Epidermal melanocyte (primary cell): Measurements from ENCODE around the gene RNASE2.
A peak's percentile ranks its signal among the peaks of the same experiment; 100 is the strongest.
"Not testable (repeated sequence)": the region's sequence is repeated elsewhere in the genome, so short reads cannot be mapped to it uniquely, and the experiment has no call there.

Experiments
- DNase-seq: peaks from one replicate; pipeline ENCODE4 v3.0.0; 2011; ENCODE audit warnings: low spot score; ENCODE audit not compliant: insufficient read length

RNASE2 gene

DNA sequence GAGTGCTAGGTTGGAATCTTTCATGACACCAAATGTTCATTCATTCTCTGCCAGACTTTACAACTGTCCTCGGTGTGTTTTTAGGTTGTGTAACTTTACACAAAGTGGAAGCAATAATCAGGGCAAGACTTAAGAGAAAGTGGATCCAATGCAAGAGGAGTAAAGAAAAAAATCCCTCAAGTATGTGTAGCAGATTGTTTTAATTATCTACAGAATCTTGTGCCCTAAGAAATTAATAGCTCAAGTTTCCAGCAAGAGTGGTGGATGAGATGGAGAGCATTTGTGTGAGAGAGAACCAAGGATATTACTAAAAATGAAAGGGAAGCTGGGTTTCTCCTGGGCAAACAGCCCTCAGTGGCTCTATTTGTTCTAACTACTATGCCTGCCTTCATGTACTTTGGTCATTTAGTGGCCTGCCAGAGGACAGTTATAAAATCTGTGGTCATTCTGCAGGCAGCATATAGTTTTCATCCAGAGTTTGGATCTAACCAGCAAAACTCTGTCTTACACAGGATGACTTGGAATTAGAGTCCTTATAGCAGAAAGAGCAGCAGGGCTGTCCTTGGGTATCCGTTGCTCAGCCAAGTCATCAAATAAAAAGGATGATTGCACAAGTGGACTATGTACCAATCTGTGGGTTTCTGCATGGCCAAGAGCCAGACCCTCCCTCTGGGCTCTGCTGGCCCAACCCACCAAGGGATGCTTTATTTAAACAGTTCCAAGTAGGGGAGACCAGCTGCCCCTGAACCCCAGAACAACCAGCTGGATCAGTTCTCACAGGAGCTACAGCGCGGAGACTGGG lies at the start of gene RNASE2:
RNASE2 (plus strand) TSS at position 752 of the 802 bp plus-strand sequence. CDS start 285 bp downstream, outside the sequence.
- DNase-seq: not testable (repeated sequence)

DNA sequence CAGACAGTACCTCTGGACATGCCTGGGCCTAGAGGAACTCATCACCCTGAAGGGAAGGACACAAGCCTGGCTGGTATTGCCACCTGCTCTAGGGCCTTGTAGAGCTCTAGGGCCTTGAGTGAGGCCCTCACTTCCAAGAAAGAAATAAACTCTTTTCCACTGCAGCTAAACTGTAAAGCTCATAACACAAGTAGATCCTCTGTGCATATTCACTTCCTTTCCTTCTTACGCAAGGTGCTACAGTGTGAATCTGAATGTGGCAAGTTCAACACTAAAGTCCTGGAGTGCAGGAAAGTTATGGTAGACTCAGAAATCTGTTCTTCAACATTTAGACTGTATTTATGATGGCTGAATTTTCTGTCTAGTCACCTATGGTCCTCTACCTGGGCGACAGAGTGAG lies 49.6 kb upstream of the RNASE2 start:
- no peak for DNase-seq

DNA sequence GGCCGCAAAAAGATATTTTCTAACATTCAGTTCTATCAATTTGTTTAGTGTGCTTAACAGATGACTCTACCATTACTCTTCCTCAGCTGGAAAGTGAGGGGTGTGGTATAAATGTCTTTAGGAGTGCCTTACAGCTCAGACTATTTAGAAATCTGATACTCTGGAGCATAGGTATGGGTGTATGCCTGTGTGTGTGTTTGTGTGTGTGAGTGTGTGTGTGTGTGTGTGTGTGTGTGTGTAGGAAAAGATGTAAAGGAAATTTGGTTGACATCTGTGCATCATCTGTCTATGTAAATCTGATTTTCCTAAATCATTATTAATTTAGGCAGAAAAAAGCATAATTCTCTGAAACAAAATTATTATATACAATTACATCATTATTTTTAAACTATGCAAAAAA lies 48.1 kb upstream of the RNASE2 start:
- no peak for DNase-seq

DNA sequence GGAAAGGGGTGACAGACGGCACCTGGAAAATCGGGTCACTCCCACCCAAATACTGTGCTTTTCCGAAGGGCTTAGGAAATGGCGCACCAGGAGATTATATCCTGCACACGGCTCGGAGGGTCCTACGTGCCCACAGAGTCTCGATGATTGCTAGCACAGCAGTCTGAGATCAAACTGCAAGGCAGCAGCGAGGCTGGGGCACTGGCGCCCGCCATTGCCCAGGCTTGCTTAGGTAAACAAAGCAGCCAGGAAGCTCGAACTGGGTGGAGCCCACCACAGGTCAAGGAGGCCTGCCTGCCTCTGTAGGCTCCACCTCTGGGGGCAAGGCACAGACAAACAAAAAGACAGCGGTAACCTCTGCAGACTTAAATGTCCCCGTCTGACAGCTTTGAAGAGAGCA lies 44.5 kb upstream of the RNASE2 start:
- DNase-seq: not testable (repeated sequence)

DNA sequence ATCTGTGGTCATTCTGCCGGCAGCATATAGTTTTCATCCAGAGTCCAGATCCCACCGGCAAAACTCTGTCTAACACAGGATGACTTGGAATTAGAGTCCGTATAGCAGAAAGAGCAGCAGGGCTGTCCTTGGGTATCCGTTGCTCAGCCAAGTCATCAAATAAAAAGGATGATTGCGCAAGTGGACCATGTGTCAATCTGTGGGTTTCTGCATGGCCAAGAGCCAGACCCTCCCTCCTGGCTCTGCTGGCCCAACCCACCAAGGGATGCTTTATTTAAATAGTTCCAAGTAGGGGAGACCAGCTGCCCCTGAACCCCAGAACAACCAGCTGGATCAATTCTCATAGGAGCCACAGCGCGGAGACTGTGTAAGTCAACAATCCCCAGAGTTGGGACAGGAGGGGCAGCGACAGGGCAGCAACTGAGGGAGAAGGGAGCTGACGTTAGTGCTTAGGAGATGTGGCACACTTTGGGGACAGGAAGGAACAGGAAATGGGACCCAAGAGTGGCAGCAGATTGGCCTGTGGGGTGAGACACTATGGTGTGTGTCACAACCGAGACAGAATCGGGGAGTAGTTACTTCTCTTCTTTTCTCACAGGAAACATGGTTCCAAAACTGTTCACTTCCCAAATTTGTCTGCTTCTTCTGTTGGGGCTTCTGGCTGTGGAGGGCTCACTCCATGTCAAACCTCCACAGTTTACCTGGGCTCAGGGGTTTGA lies 36.1 kb upstream of the RNASE2 start:
- not testable (repeated sequence) for DNase-seq

DNA sequence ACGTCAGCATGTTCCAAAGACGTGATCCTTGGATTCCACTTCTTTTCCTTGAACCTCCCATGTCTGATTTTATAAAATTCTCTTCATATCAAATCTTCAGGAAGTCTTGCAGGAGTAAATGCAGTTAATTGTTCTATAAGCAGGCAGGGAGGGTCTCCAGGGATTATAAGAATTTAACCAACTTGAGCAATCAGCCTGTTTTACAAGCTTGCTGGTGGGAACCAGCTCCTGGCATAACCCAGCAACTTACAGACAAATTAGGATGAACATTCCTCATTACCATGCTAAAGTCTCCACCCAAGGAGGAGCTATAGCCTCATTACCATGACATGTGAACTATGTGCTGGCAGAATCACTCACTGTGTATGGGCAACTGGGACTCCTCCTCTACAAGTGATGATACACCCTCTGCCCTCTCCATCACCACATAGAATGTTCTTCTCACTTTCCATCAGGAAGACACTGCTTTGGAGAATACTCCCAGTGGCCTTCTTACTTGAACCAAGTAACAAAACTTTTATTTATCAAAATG lies 31.5 kb upstream of the RNASE2 start:
- DNase-seq: not testable (repeated sequence)

DNA sequence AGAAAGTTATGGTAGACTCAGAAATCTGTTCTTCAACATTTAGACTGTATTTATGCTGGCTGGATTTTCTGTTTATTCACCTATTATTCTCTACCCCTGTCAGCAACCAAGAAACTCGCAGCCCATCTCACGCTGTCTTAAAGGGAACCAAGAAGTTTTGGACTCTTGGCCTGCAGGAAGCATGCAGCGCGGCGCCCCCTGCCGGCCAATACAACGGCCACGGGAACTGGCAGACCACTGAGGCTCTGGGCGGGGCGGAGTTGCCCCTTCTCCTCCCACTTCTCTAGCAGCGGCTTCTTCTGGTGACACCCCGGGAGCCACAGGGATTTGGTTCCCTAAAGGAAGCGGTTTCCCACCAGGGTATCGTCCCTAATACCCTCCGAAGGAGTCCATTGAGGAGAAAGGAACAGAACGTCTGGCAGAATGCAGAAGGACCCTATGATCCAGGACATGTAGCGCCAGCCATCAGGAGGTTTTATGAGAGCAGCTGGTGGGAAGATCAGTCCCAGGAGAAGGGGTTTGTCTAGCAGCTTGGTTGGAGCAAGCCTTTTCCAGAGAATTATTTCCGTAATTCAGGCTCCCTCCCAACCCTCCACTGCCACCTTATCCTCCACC lies 21.0 kb upstream of the RNASE2 start:
- no peak for DNase-seq

DNA sequence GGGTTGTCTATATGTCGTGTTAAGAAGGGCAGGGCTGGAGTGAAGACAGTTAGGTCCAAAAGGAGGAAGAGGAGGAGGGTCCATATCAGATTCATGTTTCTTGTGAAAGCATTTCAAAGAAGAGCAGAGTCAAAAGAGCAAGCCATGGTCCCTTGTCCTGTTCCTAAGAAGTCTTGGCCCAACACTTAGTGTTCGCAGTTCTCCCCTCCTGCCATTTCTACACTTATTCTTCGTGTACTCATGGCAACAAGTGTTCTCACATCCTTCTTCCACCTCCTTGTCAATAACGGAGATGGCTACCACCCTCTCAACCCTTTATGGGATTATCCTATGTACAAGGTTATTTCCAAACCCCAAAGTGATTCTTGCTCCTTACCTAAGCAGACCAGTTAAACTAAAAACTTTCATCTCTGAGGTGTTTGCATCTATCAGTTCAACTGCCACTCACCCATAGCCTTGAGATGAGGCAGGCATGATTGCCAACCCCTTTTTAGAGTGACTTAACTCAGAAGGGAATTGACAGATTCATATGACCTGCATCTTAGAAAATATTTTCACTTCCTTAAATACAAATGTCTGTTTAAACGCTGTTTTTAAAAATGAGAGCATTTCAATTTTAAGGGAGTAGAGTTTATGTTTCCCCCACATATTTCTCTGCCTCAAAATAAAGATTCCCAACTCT lies 19.8 kb upstream of the RNASE2 start:
- DNase-seq: no peak

DNA sequence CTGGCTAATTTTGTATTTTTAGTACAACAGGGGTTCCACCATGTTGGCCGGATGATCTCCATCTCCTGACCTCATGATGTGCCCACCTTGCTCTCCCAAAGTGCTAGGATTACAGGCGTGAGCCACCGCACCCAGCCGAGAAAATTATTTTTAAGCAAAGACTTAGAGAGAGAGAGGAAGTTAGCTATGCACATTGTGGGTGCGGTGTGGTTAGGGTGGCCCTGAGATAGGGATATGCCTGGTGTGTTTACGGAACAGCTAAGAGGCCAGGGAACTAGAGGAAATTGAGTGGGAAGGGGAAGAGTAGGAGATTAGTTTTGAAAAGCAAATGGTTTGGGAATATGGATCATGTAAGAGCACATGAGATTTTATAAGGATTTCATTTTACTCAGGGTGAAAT lies 10.1 kb upstream of the RNASE2 start:
- not testable (repeated sequence) for DNase-seq

DNA sequence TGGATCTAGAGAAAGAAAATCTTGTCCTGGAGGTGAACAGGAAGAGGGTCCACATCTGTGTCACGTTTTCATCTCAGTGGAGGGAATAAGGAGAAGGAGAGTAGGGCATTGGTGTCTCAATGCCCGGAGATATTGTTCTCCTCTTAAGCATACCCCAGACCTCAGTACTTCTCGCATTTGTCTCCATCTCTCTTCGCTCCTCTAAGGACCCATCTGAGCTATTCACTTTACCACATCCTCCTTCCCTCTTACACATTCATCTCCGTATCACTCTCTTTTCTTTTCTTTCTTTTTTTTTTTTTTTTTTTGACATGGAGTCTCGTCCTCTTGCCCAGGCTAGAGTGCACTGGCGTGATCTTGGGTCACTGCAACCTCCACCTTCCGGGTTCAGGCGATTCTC lies 8.6 kb upstream of the RNASE2 start:
- DNase-seq: not testable (repeated sequence)

DNA sequence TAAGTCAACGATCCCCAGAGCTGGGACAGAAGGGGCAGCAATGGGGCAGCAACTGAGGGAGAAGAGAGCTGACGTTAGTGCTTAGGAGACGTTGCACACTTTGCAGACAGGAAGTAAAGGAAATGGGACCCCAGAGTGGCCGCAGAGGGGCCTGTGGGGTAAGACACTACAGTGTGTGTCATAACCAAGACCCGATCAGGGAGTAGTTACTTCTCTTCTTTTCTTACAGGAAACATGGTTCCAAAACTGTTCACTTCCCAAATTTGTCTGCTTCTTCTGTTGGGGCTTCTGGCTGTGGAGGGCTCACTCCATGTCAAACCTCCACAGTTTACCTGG lies 219 bp downstream of the RNASE2 start:
- not testable (repeated sequence) for DNase-seq

DNA sequence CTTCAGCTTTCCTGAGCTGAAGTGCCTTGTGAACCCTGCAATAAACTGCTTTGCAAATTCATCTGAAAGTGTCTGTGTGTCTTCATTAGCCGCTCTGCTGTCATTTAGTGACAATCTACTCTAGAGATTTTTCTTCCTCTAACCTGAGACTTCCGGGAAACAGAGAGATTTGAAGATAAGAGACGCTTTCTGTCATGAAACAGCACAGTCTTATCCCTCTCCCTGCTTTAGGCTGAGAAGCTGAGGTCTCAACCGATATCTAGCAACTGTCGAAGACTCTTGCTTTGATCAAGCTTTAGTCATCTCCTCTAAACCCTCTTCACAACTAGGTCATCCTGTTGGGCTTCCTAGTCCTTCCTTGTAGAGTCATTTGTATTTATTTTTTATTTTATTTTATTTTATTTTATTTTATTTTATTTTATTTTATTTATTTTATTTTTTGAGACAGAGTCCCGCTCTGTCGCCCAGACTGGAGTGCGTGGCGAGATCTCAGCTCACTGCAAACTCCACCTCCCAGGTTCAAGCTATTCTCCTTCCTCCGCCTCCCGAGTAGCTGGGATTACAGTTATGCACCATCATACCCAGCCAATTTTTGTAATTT lies 1.2 kb downstream of the RNASE2 start:
- DNase-seq: no peak

DNA sequence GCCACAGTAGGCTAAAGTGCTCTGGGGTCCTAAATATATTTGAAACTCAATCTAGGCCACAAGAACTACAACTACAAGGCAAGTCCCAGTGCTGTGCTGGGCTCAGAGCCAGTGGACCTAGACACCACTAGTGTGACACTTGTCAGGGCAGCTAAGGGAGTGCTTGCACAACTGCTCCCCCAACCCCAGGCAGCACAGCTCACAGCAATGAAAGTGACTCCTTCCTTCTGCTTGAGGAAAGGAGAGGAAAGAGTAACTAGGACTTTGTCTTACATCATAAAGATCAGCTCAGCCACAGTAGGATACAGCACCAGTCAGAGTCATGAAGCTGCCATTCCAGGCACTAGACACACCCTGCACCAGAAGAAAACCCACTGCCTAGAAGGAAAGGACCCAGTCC lies 3.7 kb downstream of the RNASE2 start:
- not testable (repeated sequence) for DNase-seq

DNA sequence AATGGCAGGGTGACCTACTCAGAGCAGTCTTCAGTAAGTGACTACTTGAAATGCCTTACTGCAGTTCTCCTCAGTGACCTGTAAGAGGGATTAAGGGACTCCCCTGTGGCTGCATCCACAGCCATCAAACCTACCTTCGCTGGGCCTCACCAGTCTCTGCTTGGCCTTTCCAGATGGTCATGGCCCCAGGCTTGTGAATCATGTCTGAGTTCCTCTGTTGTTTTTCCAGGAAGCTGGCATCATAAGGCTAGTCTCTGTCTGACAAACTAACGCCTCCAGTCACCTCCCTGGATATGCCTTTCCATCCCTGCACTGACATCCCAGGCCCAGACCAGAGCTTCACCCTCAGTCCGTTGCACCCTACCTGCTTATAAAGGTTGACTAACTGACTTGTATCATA lies 14.0 kb downstream of the RNASE2 start:
- no peak for DNase-seq

DNA sequence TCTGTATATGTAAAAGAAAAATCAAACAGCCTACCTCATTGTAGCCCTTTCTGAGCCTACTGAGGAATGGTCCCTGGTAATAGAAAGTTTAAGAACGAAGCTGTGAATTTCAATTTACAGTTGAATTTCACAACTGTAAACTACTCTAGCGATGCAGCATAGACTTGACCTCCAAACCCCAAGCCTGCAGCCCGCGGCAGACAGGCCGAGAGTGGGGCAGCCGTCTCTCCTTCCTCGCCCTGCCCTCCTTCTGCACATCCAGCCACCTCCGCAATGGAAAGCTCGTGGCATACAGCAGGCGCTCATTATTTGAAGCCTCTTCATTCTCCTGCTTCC lies 15.3 kb downstream of the RNASE2 start:
- DNase-seq: no peak

DNA sequence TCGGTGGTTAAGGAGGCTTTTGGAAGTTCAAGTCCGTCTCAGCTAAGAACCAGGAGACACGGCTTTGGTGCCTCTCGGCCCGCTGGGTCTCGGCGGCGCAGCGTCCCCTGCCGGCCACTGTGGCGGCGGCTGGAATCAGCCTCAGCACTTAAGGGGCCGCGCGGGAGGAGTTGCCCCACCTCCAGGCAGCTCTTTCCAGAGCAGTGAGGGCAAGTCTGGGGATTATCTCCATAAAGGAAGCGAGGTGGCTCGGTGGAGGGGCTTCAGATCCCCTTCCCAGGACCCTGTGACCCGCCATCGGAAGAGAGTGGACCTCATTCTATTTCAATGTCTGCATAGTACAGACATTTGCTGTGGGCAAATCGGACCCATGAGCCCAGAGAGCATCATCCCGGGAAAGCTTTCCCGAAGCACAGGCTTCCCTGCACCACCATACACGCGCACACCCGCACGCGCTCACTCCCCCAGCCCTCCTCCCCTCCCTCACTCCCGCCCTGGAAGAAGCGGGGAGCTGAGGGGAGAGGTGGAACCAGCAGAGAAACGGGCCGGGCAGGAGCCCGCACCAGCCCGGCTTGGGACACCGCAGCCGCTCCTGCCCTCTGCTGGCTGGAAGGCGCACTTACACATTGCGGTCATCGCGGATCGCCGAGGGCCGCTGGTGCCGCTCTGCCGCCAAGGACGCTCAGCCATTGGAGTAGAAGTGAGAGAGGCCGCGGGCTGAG lies 15.9 kb downstream of the RNASE2 start:
- peak; percentile 65 for DNase-seq

DNA sequence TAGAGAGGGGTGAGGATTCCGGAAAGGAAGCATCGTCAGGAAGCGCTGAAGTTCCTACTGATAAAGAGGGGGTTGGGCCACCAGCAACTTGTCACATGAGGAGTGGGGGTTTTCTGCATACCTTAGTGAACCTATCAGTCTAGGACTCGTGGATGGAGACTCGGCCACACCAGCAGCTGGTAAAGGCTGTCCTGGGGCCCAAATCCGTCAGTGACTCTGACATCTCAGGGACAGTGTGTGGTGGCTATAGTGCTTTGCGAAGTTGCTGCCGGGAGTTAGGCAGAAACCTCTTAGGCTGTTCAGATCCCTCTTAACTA lies 16.4 kb downstream of the RNASE2 start:
- no peak for DNase-seq

DNA sequence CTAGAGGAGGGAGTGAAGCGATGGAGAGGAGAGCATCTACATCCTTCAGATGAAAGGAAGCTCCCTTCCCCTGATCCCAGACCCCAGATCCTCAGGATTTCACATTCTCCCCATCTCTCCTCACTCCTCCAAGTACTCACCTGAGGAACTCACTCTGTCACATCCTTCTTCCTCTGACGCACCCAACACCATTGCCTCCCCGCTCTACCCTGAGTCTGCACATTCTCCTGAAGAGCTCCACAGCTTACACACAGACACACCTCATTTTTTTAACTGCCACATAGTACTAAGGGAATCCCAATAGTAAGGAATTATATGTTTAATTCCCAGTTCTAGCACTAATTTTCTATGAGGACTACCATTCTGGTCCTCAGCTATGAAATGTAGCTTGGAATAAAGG lies 18.2 kb downstream of the RNASE2 start:
- DNase-seq: no peak

DNA sequence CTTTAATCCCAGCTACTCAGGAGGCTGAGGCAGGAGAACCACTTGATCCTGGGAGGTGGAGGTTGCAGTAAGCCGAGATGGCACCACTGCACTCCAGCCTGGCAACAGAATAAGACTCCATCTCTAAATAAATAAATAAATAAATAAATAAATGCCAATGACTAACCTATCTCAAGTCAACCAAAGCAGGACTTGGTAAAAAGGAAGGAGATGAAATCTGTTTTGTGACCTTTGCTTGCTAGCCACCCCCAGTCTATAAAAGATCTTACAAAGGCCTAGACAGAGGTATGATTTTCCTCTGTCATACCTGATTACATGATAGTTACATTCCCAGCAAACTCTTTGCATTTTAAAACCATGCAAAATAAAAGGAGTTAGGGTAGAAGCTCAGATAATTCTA lies 21.0 kb downstream of the RNASE2 start:
- no peak for DNase-seq

DNA sequence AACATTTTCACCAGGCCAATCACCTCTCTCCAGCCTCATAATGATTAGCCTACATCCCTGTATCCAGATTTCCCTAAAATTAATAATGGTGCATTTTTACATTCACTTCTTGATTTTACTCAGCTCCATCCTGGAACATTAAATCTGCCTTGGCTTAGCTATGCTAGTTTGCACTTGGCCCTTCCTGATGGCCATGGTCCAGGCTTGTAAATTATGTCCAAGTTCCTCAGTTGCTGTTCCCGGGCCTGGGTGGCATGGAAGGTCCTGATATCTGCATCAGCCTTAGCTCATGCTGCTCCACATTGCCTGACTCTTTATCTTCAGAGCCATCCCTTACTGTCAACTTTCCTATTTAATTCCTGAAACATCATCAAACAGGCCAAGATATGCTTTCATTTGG lies 23.4 kb downstream of the RNASE2 start:
- no peak for DNase-seq

DNA sequence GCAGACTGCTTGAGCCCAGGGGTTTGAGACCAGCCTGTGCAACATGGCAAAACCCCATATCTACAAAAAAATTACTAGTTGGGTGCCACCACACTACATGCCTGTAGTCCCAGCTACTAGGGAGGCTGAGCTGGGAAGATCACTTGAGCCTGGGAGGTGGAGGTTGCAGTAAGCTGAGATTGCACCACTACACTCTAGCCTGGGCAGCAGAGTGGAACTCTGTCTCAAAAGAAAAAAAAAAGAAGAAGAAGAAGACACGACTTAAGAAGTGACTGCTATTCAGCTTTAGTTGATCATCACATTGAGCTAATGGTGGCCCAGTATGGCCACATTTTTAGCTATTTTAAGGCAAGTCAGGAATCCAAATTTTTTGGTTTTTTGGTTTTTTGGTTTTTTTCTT lies 25.6 kb downstream of the RNASE2 start:
- DNase-seq: no peak
